Osteocyte (in vitro differentiated cells): ENCODE data around the gene HDGFL3. TPM values are rescaled to one million over a fixed set of nuclear protein-coding genes. Genes with fewer than 3 reads are reported as not detected.
A peak's percentile ranks its signal among the peaks of the same experiment; 100 is the strongest.

Experiments
- DNase-seq: peaks from one replicate; pipeline ENCODE4 v3.0.0; 2021; ENCODE audit warnings: mixed read lengths; ENCODE audit not compliant: unreplicated experiment; ENCODE audit errors: extremely low spot score
- H3K27ac Mint-ChIP-seq: one replicate; pipeline ENCODE4 v1.8.0; 2021; ENCODE audit warnings: mild to moderate bottlenecking, mixed read lengths; ENCODE audit not compliant: unreplicated experiment
- H3K27me3 Mint-ChIP-seq: one replicate; pipeline ENCODE4 v1.8.0; 2021; ENCODE audit warnings: mixed read lengths; ENCODE audit not compliant: unreplicated experiment
- H3K36me3 Mint-ChIP-seq: one replicate; pipeline ENCODE4 v1.8.0; 2021; ENCODE audit warnings: mixed read lengths; ENCODE audit not compliant: unreplicated experiment
- H3K4me1 Mint-ChIP-seq: one replicate; pipeline ENCODE4 v1.8.0; 2021; ENCODE audit warnings: mixed read lengths; ENCODE audit not compliant: unreplicated experiment
- H3K4me3 Mint-ChIP-seq: one replicate; pipeline ENCODE4 v1.8.0; 2021; ENCODE audit warnings: mild to moderate bottlenecking, moderate library complexity, mixed read lengths; ENCODE audit not compliant: unreplicated experiment
- H3K9me3 Mint-ChIP-seq: one replicate; pipeline ENCODE4 v1.8.0; 2021; ENCODE audit warnings: mixed read lengths; ENCODE audit not compliant: unreplicated experiment
- CTCF ChIP-seq: fragments of 200-600 bp; sonication (generic); IDR thresholded peaks from 2 replicates; pipeline ENCODE4 v1.5.0; 2021; ENCODE audit warnings: antibody characterized with exemption, mild to moderate bottlenecking, moderate library complexity
- total RNA-seq: library from RNA; stranded (reverse); gene quantifications from 2 replicates; pipeline ENCODE4 v1.2.1, GENCODE V29; 2021

Gene HDGFL3
- total RNA-seq, 1 donor from 2014 or later, result 93.6 TPM

- no peak for TF ChIP-seq CTCF
- DNase-seq, result no peak
- Mint-ChIP-seq H3K36me3 (no peaks in the 10 kb centered on the region), H3K27ac (no peak overlapping the region), H3K4me1 (peaks cover 20% of the 10 kb centered on the region), H3K9me3 (no peaks in the 10 kb centered on the region), H3K4me3 (no peak overlapping the region), H3K27me3 (no peaks in the 10 kb centered on the region)
Observed at GRCh38 chr15:83209333-83209732, 1.7 kb upstream of the HDGFL3 start.

- DNase-seq, result no peak
- peaks cover 26% of the 10 kb centered on the region for H3K4me1 Mint-ChIP-seq
- H3K4me3 Mint-ChIP-seq, result no peak overlapping the region
- H3K27me3 Mint-ChIP-seq, result no peaks in the 10 kb centered on the region
- H3K36me3 Mint-ChIP-seq, result no peaks in the 10 kb centered on the region
- TF ChIP-seq CTCF, result no peak
- no peaks in the 10 kb centered on the region for H3K9me3 Mint-ChIP-seq
- H3K27ac Mint-ChIP-seq, result peak overlapping the region; percentile 69
Observed at GRCh38 chr15:83208367-83208661, 691 bp upstream of the HDGFL3 start.

- Mint-ChIP-seq H3K27ac (no peak overlapping the region), H3K4me3 (peak overlapping the region; percentile 97)
Observed at GRCh38 chr15:83207009-83207659, 489 bp downstream of the HDGFL3 start.

GRCh38 chr15:83206526-83207008, 1.1 kb downstream of the HDGFL3 start:
- Mint-ChIP-seq H3K4me3 (peak overlapping the region; percentile 97), H3K27ac (peak overlapping the region; percentile 96), H3K9me3 (no peaks in the 10 kb centered on the region), H3K36me3 (no peaks in the 10 kb centered on the region), H3K4me1 (peaks cover 43% of the 10 kb centered on the region), H3K27me3 (no peaks in the 10 kb centered on the region)
- no peak for DNase-seq
- no peak for TF ChIP-seq CTCF

More at GRCh38 chr15:83207009-83207659, 489 bp downstream of the HDGFL3 start:
- no peaks in the 10 kb centered on the region for H3K27me3 Mint-ChIP-seq
- H3K4me1 Mint-ChIP-seq, result peaks cover 38% of the 10 kb centered on the region
- DNase-seq, result no peak
- TF ChIP-seq CTCF, result no peak
- no peaks in the 10 kb centered on the region for H3K36me3 Mint-ChIP-seq
- H3K9me3 Mint-ChIP-seq, result no peaks in the 10 kb centered on the region

- H3K27me3 Mint-ChIP-seq, result no peaks in the 10 kb centered on the region
- no peaks in the 10 kb centered on the region for H3K36me3 Mint-ChIP-seq
- H3K4me3 Mint-ChIP-seq, result peak overlapping the region; percentile 97
- DNase-seq, result no peak
- peak overlapping the region; percentile 96 for H3K27ac Mint-ChIP-seq
- no peaks in the 10 kb centered on the region for H3K9me3 Mint-ChIP-seq
- peaks cover 48% of the 10 kb centered on the region for H3K4me1 Mint-ChIP-seq
- no peak for TF ChIP-seq CTCF
Observed at GRCh38 chr15:83205725-83206324, 1.8 kb downstream of the HDGFL3 start.
